WERI-Rb-1 (cell line): ENCODE measurements around the gene UFD1.

ENCODE experiments used
- DNase-seq: peaks from one replicate; pipeline ENCODE4 v3.0.0-alpha.2; 2020
- H3K27ac ChIP-seq: fragments of 250-450 bp; sonication (Bioruptor Pico); 2 replicates; pipeline ENCODE4 v1.5.1; 2020; ENCODE audit warnings: mild to moderate bottlenecking, moderate library complexity
- H3K27me3 ChIP-seq: fragments of 250-450 bp; sonication (Bioruptor Pico); 2 replicates; pipeline ENCODE4 v1.5.1; 2021; ENCODE audit warnings: mild to moderate bottlenecking, low read depth, moderate library complexity; ENCODE audit not compliant: insufficient read depth, severe bottlenecking
- H3K36me3 ChIP-seq: fragments of 250-450 bp; sonication (Bioruptor Pico); 2 replicates; pipeline ENCODE4 v1.5.1; 2020; ENCODE audit warnings: mild to moderate bottlenecking, moderate library complexity
- H3K4me3 ChIP-seq: 2 replicates; pipeline ENCODE4 v1.5.1; 2011; ENCODE audit warnings: low read depth, mild to moderate bottlenecking, control low read depth, low read length
- H3K9me3 ChIP-seq: fragments of 250-450 bp; sonication (Bioruptor Pico); 2 replicates; pipeline ENCODE4 v1.5.1; 2021; ENCODE audit warnings: mild to moderate bottlenecking, moderate library complexity; ENCODE audit not compliant: severe bottlenecking
- TF ChIP-seq, protein P1 (sequence below): IDR thresholded peaks from 2 replicates; pipeline ENCODE4 v1.5.1; 2011; ENCODE audit warnings: low read depth, mild to moderate bottlenecking, control low read depth, inconsistent platforms, low read length

Gene UFD1

DNA sequence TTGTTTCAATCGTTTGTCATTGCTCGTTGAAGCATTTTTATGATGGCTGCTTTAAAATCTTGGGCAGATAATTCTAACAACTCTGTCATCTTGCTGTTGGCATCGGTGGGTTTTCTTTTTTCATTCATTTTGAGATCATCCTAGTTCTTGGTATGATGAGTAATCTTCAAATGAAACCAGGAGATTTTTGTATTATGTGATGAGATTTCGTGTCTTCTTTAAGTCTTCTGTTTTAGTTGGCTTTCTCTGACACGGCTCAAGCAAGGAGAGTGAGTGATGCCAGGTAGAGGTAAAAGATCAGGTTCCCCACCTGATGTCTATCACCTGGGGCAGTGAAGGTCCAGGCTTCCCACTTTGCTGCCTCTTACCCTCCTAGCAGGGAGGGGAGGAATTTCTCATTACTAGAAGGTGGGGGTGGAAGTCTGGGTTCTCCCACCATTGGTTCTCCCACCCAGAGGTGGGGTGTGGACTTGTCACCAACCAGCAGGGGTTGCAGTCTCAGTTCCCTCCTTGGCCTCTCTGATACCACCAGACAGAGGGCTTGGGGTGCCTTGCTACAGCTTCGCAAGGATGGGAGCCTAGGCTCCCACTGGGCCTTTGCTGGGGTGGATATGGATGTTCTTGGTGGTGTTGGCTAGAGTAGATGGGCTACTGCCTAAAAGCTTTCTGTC is 13.6 kb upstream of the UFD1 start:
- DNase-seq, result no peak

DNA sequence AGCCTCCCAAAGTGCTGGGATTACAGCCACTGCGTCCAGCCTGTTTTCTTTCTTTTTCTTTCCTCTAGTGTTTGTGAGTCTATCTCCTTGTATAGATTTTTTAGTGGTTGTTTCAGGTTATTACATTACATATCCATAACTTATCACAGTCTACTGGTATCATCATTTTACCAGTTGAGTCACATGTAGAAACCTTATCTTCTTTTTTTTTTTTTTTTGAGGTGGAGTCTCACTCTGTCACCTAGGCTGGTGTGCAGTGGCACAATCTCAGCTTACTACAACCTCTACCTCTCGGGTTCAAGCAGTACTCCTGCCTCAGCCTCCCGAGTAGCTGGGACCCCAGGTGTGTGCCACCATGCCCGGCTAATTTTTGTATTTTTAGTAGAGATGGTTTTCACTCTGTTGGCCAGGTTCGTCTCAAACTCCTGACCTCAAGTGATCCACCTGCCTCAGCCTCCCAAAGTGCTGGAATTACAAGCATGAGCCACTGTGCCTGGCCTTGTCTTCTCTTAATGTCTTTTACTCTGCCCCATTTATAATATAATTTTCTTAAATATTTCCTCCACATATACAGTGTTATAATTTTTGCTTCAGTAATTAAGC is 11.7 kb upstream of the UFD1 start:
- H3K27me3 ChIP-seq, result no peaks in the 10 kb centered on the region
- TF ChIP-seq, protein P1, sequence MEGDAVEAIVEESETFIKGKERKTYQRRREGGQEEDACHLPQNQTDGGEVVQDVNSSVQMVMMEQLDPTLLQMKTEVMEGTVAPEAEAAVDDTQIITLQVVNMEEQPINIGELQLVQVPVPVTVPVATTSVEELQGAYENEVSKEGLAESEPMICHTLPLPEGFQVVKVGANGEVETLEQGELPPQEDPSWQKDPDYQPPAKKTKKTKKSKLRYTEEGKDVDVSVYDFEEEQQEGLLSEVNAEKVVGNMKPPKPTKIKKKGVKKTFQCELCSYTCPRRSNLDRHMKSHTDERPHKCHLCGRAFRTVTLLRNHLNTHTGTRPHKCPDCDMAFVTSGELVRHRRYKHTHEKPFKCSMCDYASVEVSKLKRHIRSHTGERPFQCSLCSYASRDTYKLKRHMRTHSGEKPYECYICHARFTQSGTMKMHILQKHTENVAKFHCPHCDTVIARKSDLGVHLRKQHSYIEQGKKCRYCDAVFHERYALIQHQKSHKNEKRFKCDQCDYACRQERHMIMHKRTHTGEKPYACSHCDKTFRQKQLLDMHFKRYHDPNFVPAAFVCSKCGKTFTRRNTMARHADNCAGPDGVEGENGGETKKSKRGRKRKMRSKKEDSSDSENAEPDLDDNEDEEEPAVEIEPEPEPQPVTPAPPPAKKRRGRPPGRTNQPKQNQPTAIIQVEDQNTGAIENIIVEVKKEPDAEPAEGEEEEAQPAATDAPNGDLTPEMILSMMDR, result no peak
- no peak overlapping the region for H3K27ac ChIP-seq
- H3K36me3 ChIP-seq, result peaks cover 75% of the 10 kb centered on the region
- no peak for DNase-seq
- H3K9me3 ChIP-seq, result no peaks in the 10 kb centered on the region
- H3K4me3 ChIP-seq, result no peak overlapping the region

More for the DNA sequence above, 13.6 kb upstream of the UFD1 start:
- H3K36me3 ChIP-seq, result peaks cover 77% of the 10 kb centered on the region
- H3K27me3 ChIP-seq, result no peaks in the 10 kb centered on the region
- no peaks in the 10 kb centered on the region for H3K9me3 ChIP-seq
- no peak overlapping the region for H3K27ac ChIP-seq
- H3K4me3 ChIP-seq, result no peak overlapping the region
- TF ChIP-seq, protein P1, result 0 out of 2 replicates have a peak, but pooled peaks have one; percentile 4

DNA sequence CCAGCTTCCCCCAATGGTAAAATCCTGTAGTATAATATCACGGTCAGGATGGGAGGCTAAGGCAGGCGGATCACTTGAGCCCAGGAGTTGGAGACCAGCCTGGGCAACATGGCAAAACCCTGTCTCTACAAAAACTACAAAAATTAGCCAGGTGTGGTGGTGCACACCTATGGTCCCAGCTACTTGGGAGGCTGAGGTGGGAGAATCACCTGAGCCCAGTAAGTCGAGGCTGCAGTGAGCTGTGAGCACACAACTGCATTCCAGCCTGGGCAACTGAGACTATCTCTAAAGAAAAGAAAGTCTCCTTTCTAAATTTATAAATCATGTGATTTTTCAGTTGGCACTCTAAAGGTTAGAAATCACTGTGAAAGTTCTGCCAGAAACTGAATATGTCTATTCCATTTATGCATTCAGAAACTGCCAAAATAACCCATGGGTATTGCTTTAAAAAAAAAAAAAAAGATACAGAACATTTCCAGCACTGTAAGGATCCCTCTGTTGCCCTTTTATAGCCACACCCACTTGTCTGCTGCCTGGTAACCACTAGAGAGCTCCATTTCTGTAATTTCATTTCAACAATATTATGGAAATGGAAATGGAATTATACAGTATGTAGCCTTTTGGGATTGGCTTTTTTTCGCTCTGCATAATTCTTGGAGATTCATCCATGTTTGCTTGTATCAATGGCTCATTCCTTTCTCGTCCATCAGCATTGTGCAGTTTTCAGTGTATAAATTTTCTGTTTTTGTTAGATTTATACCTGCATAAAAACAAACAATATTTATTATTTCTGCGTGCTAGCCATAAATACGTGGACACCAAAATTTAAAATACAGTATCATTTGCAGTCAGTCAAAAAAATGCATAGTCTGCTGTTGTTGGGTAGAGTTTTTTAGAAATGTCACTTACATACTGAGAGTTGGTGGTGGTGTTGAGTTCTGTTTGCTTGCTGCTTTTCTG is 10.2 kb upstream of the UFD1 start:
- Histone ChIP-seq H3K36me3 (peaks cover 75% of the 10 kb centered on the region), H3K4me3 (no peak overlapping the region), H3K9me3 (no peaks in the 10 kb centered on the region), H3K27ac (no peak overlapping the region), H3K27me3 (no peaks in the 10 kb centered on the region)
- DNase-seq, result no peak
- TF ChIP-seq, protein P1, result no peak

DNA sequence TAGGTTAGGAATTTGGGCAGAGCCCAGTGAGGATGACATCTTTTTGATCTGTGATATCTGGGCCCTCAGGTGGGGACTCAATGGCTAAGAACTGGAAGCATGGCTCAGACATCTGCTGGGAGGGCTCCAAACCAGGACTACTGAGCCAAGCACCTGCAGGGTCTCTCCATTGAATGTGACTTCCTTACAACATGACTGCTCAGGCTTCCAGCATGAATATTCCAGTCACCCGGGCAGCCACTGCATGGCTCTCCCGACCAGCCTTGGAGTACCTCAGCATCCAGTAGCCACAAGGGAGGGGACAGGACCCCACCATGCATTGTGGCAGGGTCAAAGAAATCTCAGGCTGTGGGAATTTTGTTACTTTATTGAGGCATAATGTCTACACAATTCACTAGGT is 9.3 kb upstream of the UFD1 start:
- TF ChIP-seq, protein P1, result no peak
- Histone ChIP-seq H3K9me3 (no peaks in the 10 kb centered on the region), H3K36me3 (peaks cover 78% of the 10 kb centered on the region), H3K27ac (no peak overlapping the region), H3K27me3 (no peaks in the 10 kb centered on the region), H3K4me3 (no peak overlapping the region)
- no peak for DNase-seq

DNA sequence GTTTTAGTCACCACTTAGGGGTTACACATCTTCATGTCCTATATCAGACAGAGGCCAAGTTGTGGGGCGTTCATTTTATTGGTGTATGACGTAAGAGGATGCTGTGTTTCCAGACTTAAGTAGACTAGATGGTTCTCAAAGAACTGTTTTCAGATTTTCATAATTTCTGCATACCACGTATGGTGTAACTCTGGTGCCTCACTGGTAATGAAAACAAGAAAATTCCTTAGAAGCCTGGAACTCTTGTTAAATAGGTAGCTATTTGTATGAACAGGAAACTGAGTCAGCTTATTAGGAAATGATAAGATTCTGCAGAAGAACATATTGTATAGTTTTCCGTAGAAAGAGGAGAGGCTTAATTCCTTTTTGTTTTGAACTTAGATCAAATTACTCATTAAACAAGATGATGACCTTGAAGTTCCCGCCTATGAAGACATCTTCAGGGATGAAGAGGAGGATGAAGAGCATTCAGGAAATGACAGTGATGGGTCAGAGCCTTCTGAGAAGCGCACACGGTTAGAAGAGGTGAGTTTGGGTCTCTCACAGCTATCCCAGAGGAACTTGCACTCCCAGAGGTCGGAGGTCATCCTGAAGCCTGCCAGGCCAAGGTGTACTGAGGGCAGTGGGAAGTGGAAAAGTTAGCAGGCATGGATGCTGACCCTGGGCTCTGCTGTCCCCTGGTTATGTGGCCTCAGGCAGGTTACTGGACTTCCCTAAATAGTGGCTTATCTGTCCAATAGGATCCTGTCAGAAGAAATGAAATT is 4.7 kb upstream of the UFD1 start:
- Histone ChIP-seq H3K27ac (no peak overlapping the region), H3K27me3 (no peaks in the 10 kb centered on the region), H3K9me3 (no peaks in the 10 kb centered on the region), H3K4me3 (no peak overlapping the region), H3K36me3 (peaks cover 73% of the 10 kb centered on the region)
- TF ChIP-seq, protein P1, result no peak
- DNase-seq, result no peak
